Lower lobe of right lung (tissue), 2 donors: Measurements from ENCODE around the gene ZDHHC22. TPM values are rescaled to one million over a fixed set of nuclear protein-coding genes. Genes with fewer than 3 reads are reported as not detected.

Source experiments
- ATAC-seq, 2 donors: fragments of 200-7000 bp; cut with Tn5 transposase; one replicate each; pipeline ENCODE4 v1.9.1; 2020 to 2022; ENCODE audit warnings: mild to moderate bottlenecking in 2 of 2, moderate library complexity in 2 of 2
- DNase-seq: peaks from one replicate; pipeline ENCODE4 v3.0.0-alpha.2; 2020
- H3K27ac ChIP-seq: fragments of 200-600 bp; one replicate; pipeline ENCODE4 v1.8.0; 2022
- H3K27me3 ChIP-seq: fragments of 200-600 bp; one replicate; pipeline ENCODE4 v1.8.0; 2022; ENCODE audit warnings: low read depth
- H3K36me3 ChIP-seq: fragments of 200-600 bp; one replicate; pipeline ENCODE4 v1.8.0; 2022; ENCODE audit warnings: mild to moderate bottlenecking
- H3K4me1 ChIP-seq: fragments of 200-600 bp; one replicate; pipeline ENCODE4 v1.8.0; 2022
- H3K4me3 ChIP-seq: fragments of 200-600 bp; one replicate; pipeline ENCODE4 v1.8.0; 2022; ENCODE audit warnings: mild to moderate bottlenecking
- H3K9me3 ChIP-seq: fragments of 200-600 bp; one replicate; pipeline ENCODE4 v1.8.0; 2022
- intact Hi-C: fragments of 100-400 bp; cut with DNase I; formaldehyde crosslinking; loops from one replicate; pipeline ENCODE4 v1.11.0; 2022
- total RNA-seq: library from RNA; stranded (reverse); fragmentation: NEBNext Ultra II Directional; extraction: Animal tissue kit (Norgen Biotek cat#: 25700); gene quantifications from one replicate; pipeline ENCODE4 v1.2.1, GENCODE V29; 2021
- TF ChIP-seq, protein P1 (sequence below): fragments of 200-600 bp; IDR thresholded peaks from one replicate; pipeline ENCODE4 v1.8.0; 2022; ENCODE audit warnings: antibody characterized with exemption, mild to moderate bottlenecking
- donor health status: DM: no; HTN: yes; CAD: no; lungs with severe emphysema.

The ZDHHC22 gene
- total RNA-seq, 1 donor from 2014 or later: not detected

- no peaks in the 10 kb centered on the region for H3K9me3 ChIP-seq
- TF ChIP-seq, protein P1, sequence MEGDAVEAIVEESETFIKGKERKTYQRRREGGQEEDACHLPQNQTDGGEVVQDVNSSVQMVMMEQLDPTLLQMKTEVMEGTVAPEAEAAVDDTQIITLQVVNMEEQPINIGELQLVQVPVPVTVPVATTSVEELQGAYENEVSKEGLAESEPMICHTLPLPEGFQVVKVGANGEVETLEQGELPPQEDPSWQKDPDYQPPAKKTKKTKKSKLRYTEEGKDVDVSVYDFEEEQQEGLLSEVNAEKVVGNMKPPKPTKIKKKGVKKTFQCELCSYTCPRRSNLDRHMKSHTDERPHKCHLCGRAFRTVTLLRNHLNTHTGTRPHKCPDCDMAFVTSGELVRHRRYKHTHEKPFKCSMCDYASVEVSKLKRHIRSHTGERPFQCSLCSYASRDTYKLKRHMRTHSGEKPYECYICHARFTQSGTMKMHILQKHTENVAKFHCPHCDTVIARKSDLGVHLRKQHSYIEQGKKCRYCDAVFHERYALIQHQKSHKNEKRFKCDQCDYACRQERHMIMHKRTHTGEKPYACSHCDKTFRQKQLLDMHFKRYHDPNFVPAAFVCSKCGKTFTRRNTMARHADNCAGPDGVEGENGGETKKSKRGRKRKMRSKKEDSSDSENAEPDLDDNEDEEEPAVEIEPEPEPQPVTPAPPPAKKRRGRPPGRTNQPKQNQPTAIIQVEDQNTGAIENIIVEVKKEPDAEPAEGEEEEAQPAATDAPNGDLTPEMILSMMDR: no peak
- DNase-seq: no peak
- no peak overlapping the region for H3K4me3 ChIP-seq
- H3K27me3 ChIP-seq: peaks cover 67% of the 10 kb centered on the region
- intact Hi-C loops: no loop called here
- no peak for ATAC-seq
- no peaks in the 10 kb centered on the region for H3K36me3 ChIP-seq
- H3K27ac ChIP-seq: no peak overlapping the region
- peaks cover 7% of the 10 kb centered on the region for H3K4me1 ChIP-seq
Observed at GRCh38 chr14:77145975-77146740, 4.6 kb upstream of the ZDHHC22 start.

GRCh38 chr14:77144412-77145115 lies 3.0 kb upstream of the ZDHHC22 start:
- no peaks in the 10 kb centered on the region for H3K9me3 ChIP-seq
- peaks cover 14% of the 10 kb centered on the region for H3K4me1 ChIP-seq
- no peak for ATAC-seq
- no peak for DNase-seq
- H3K27me3 ChIP-seq: peaks cover 76% of the 10 kb centered on the region
- TF ChIP-seq, protein P1: no peak
- intact Hi-C loops: no loop called here
- H3K36me3 ChIP-seq: no peaks in the 10 kb centered on the region
- H3K4me3 ChIP-seq: no peak overlapping the region
- H3K27ac ChIP-seq: no peak overlapping the region

- H3K36me3 ChIP-seq: no peaks in the 10 kb centered on the region
- no peak for ATAC-seq
- H3K4me3 ChIP-seq: no peak overlapping the region
- peaks cover 91% of the 10 kb centered on the region for H3K27me3 ChIP-seq
- H3K9me3 ChIP-seq: no peaks in the 10 kb centered on the region
- TF ChIP-seq, protein P1: no peak
- intact Hi-C loops: no loop called here
- H3K27ac ChIP-seq: no peak overlapping the region
- H3K4me1 ChIP-seq: peaks cover 14% of the 10 kb centered on the region
- DNase-seq: no peak
Observed at GRCh38 chr14:77143071-77143470, 1.5 kb upstream of the ZDHHC22 start.

GRCh38 chr14:77142005-77142800 lies 612 bp upstream of the ZDHHC22 start:
- TF ChIP-seq, protein P1: no peak
- no peak overlapping the region for H3K4me3 ChIP-seq
- no peak overlapping the region for H3K27ac ChIP-seq
- peaks cover 96% of the 10 kb centered on the region for H3K27me3 ChIP-seq
- DNase-seq (no peak), ATAC-seq (no peak)
- H3K4me1 ChIP-seq: peaks cover 14% of the 10 kb centered on the region
- H3K9me3 ChIP-seq: no peaks in the 10 kb centered on the region
- no peaks in the 10 kb centered on the region for H3K36me3 ChIP-seq
- intact Hi-C loops: no loop called here

- Histone ChIP-seq H3K9me3 (no peaks in the 10 kb centered on the region), H3K27ac (no peak overlapping the region), H3K4me3 (peak overlapping the region; percentile 42), H3K27me3 (peaks cover 90% of the 10 kb centered on the region), H3K36me3 (no peaks in the 10 kb centered on the region), H3K4me1 (peaks cover 14% of the 10 kb centered on the region)
- TF ChIP-seq, protein P1: no peak
- DNase-seq (no peak), ATAC-seq (peak; percentile 7 to 13)
- intact Hi-C loops: no loop called here
Observed at GRCh38 chr14:77140359-77141213, 1.0 kb downstream of the ZDHHC22 start.
